Measurements from ENCODE around the gene FRG1. TPM values are rescaled to one million over a fixed set of nuclear protein-coding genes. Genes with fewer than 3 reads are reported as not detected.
"Not testable (repeated sequence)": the region's sequence is repeated elsewhere in the genome, so short reads cannot be mapped to it uniquely, and the experiment has no call there.

FRG1 gene
- total RNA-seq, 1 donor: 22.9 TPM

DNA sequence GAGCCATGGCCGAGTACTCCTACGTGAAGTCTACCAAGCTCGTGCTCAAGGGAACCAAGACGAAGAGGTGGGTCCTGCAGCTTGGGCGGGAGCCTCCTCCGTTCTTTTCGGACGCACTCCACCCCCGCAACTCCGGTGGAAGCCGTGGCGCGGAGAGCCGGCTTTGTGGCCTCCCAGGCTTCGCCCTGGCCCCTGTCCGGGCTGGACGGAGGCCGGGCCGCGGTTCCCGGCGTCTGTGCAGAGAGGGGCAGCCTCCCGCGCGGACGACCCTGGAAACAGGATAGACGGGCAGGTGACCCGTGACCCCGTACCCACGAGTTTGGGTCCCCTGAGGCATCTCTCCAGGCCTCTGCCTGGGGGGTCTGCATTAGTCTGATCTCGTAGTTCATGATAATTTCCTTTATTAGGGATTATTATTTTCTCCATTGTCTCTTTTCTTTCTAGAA lies 356 bp downstream of the FRG1 start:
- no peak for DNase-seq (ENCODE audit: low read depth)
- peak overlapping the region; percentile 89 for H3K4me3 ChIP-seq (ENCODE audit: low read depth, low read length)
- TF ChIP-seq, protein P1, sequence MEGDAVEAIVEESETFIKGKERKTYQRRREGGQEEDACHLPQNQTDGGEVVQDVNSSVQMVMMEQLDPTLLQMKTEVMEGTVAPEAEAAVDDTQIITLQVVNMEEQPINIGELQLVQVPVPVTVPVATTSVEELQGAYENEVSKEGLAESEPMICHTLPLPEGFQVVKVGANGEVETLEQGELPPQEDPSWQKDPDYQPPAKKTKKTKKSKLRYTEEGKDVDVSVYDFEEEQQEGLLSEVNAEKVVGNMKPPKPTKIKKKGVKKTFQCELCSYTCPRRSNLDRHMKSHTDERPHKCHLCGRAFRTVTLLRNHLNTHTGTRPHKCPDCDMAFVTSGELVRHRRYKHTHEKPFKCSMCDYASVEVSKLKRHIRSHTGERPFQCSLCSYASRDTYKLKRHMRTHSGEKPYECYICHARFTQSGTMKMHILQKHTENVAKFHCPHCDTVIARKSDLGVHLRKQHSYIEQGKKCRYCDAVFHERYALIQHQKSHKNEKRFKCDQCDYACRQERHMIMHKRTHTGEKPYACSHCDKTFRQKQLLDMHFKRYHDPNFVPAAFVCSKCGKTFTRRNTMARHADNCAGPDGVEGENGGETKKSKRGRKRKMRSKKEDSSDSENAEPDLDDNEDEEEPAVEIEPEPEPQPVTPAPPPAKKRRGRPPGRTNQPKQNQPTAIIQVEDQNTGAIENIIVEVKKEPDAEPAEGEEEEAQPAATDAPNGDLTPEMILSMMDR (IDR thresholded peaks at IDR 0.05; ENCODE audit: insufficient read depth, low read depth, low read length): no peak

DNA sequence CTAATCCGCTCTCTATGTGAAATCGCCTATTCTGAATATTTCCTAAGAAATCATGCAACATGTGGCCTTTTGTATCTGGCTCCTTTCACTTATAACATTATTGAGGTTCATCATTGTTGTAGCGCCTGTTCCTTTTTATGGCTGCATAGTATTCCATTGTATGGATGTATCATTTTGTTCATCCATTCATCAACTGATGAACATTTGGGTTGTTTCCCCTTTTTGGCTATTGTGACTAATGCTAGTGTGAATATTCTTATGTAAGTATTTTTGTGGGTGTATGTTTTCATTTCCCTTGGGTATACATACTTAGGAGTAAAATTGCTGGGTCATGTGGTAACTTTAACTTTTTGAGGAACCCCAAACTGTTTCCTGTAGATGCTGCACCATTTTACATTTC lies 1.7 kb downstream of the FRG1 start:
- DNase-seq (ENCODE audit: low read depth); H3K4me3 ChIP-seq (ENCODE audit: low read depth, low read length): not testable (repeated sequence)

DNA sequence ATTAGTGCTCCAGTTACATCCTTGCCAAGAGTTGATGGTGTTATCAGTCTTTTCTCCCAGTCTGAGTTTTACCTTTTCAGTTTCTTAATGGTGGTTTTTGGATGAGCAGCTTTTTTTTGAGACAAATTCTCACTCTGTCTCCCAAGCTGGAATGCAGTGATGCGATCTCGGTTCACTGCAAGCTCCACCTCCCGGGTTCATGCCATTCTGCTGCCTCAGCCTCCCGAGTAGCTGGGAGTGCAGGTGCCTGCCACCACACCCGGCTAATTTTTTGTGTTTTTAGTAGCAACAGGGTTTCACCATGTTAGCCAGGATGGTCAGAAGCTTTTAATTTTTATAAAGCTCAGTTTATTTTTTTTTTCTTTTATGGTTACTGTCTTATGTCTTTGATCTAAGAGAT lies 3.4 kb downstream of the FRG1 start:
- not testable (repeated sequence) for H3K4me3 ChIP-seq (ENCODE audit: low read depth, low read length); DNase-seq (ENCODE audit: low read depth)

DNA sequence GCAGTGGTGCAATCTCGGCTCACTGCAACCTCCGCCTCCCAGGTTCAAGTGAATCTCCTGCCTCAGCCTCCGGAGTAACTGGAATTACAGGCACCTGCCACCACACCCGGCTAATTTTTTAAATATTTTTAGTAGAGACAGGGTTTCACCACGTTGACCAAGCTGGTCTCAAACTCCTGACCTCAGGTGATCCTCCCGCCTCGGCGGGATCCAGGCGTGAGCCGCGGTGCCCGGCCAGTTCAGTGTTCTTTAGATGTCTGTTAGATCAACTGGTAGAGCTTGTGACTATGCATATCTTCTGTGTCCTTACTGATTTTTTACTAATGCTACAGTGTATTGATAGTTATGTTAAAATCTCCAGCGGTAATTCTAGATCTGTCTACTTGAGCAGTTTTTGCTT lies 6.2 kb downstream of the FRG1 start:
- not testable (repeated sequence) for DNase-seq (ENCODE audit: low read depth); H3K4me3 ChIP-seq (ENCODE audit: low read depth, low read length)

DNA sequence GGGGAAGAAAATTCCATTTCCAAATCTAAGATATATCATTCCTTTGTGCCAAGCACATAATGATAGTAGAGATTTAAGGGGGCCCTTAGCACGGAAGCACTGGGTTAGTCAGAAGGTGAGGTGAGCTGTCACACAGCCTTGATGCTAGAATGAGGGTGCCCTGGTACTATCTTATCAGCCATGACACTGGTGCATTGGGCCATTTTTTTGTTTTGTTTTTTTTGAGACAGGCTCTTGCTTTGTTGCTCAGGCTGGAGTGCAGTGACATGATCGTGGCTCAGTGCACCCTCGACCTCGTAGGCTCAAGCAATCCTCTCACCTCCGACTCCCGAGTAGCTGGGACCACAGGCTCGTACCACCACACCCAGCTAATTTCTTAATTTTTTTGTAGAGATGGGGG lies 7.8 kb downstream of the FRG1 start:
- DNase-seq (ENCODE audit: low read depth): not testable (repeated sequence)
- H3K4me3 ChIP-seq (ENCODE audit: low read depth, low read length): peak overlapping the region; percentile 12

DNA sequence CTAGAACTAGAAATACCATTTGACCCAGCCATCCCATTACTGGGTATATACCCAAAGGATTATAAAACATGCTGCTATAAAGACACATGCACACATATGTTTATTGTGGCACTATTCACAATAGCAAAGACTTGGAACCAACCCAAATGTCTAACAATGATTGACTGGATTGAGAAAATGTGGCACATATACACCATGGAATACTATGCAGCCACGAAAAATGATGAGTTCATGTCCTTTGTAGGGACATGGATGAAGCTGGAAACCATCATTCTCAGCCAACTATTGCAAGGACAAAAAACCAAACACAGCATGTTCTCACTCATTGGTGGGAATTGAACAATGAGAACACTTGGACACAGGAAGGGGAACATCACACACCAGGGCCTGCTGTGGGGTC lies 28.6 kb downstream of the FRG1 start:
- not testable (repeated sequence) for DNase-seq (ENCODE audit: low read depth); H3K4me3 ChIP-seq (ENCODE audit: low read depth, low read length)

DNA sequence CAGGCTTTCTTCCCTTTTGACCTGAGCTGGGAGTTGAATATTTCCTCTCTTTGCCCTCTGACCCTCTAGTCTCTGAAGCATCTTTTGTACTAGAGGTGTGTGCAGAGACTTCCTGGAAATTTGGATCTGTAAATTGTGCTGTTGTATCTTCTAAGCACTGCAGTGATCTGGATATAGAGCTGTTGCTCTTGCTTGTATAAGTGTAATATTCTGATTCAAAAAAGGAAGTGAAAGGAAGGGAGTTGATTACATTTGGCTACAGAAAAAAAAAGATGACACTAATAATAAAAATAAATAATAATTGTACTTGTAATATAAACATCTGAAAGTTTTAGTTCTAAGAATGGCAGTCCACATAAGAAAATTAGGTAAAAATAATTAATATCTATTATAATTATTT lies 33.0 kb downstream of the FRG1 start:
- TF ChIP-seq, protein P1 (IDR thresholded peaks at IDR 0.05; ENCODE audit: insufficient read depth, low read depth, low read length): no peak
- no peak for DNase-seq (ENCODE audit: low read depth)
- no peak overlapping the region for H3K4me3 ChIP-seq (ENCODE audit: low read depth, low read length)

DNA sequence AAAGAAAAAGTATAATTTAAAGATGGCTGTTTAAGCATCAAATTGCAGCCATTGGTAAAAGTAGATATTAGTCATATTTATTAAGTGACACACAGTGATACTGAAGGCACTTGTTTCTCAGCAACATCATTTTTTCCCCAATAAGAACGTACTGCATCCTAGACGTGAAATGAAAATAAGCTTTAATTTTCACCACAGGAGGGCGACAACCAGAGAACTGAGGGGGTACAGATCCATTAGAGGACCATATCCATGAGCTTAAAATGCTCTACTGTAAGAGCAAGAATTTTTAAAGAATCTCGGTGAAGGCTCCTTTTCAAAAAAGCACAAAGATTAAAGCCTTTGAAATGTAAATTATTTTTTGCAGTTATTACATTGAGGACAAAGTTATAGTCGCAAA lies 33.4 kb downstream of the FRG1 start:
- H3K4me3 ChIP-seq (ENCODE audit: low read depth, low read length): no peak overlapping the region
- TF ChIP-seq, protein P1 (IDR thresholded peaks at IDR 0.05; ENCODE audit: insufficient read depth, low read depth, low read length): peak; percentile 27
- peak; percentile 9 for DNase-seq (ENCODE audit: low read depth)

DNA sequence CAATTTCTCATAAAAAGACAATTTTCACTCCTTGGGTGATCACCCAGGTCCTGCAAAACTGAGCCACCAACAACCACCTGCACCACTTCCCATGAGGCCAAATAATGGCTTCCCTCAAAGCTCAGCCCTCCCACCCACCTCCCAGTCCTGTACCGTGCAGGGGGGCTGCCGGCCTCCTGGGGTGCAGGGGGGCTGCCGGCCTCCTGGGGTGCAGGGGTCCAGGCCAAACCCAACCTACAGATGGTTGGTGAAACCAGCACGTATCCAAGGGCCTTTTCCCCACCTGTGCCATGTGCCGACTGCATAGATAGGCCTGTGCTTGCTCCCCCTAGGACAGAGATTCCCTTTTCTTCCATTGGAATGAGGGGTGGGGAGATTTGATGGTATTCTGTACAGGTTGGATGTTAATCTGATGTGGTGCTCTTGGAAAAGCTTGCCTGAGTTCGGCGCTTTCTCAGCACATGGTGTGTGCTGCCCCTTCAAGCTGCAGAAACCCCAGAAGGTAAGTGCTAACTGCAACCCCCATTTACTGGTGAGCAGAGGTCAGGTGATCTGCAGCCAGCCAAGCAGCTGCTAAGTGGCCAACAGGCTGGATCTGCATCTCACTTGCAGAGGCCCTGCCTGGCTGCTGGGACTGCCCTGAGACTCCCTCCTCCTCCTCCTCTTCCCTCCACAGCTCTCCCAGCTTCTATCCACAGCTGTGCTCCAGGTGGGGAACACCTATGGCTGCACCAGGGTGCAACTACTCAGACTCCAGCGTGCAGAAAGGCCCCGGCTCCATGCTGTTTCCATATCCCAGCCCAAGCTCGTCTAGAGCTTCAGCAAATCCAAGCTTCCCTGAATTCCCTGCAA lies 38.8 kb downstream of the FRG1 start:
- TF ChIP-seq, protein P1 (IDR thresholded peaks at IDR 0.05; ENCODE audit: insufficient read depth, low read depth, low read length): no peak
- no peak for DNase-seq (ENCODE audit: low read depth)
- H3K4me3 ChIP-seq (ENCODE audit: low read depth, low read length): no peak overlapping the region

DNA sequence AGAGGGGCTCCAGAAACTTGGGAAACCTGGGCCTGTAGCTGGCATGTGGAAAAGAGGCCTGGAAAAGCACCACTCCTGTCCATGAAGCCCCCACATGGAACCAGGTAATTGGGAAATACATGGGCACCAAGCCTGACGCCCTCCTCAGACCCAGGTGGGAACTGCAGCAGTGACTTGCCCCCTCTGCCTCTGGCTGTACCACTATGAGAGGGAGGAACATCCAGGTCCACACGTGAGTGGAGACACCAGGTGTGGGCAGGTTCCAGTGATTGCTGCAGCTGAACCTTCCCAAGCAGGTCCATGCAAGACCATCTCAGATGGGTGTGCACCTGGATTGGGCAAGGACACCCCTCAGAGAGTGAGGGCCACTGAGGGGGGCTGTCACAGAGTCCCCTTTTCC lies 39.6 kb downstream of the FRG1 start:
- not testable (repeated sequence) for H3K4me3 ChIP-seq (ENCODE audit: low read depth, low read length); DNase-seq (ENCODE audit: low read depth)
